ENCODE measurements around the gene C8G.

DNA sequence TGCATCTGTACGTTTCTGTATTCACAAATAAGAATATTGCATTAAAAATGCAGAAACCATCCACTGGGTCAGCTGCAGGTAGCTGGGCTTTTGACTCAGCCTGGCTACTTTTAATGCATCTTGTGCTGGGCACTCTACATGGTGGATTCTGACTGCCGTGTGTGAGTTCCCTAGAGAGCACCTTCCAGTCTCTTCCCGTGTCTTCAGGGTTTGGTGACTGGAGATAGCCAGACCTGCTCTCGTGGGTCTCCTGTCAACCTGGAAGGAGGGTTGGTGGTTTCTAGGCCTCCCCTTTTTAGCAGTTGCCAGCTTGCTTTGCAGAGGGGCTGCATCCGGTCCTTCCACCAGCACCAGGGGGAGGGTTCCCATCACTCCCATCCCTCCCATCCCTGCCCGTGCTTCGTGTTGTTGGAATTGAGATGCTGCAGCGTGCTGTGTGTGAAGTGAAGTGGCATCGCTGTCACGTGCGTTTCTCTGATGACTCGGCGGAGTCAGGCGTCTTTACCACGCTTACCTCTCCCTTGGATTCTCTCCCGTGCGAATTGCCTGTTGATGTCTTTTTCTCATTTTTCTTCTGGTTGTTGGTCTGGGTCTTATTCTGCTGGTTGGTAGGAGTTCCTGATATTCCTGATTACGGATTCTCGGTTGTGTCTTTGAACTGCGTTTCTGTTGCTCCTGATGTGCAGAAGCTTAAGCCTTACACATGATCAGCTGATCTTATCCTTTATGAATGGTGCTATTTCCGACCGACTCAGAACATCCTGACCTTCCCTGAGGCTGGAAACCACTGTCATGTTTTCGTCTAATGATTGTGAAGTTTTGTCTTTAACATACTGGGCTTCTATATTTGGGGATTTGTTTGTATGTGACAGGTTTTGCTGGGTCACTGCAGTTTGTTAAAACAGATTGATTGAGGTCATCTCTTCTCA, 17.4 kb upstream of the C8G start:
- TF ChIP-seq, protein P1, sequence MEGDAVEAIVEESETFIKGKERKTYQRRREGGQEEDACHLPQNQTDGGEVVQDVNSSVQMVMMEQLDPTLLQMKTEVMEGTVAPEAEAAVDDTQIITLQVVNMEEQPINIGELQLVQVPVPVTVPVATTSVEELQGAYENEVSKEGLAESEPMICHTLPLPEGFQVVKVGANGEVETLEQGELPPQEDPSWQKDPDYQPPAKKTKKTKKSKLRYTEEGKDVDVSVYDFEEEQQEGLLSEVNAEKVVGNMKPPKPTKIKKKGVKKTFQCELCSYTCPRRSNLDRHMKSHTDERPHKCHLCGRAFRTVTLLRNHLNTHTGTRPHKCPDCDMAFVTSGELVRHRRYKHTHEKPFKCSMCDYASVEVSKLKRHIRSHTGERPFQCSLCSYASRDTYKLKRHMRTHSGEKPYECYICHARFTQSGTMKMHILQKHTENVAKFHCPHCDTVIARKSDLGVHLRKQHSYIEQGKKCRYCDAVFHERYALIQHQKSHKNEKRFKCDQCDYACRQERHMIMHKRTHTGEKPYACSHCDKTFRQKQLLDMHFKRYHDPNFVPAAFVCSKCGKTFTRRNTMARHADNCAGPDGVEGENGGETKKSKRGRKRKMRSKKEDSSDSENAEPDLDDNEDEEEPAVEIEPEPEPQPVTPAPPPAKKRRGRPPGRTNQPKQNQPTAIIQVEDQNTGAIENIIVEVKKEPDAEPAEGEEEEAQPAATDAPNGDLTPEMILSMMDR (IDR thresholded peaks at IDR 0.05), result no peak
- no peak for TF ChIP-seq EP300 (IDR thresholded peaks at IDR 0.05; ENCODE audit: low read depth)
- TF ChIP-seq POLR2AphosphoS5 (IDR thresholded peaks at IDR 0.05), result no peak
- TF ChIP-seq POLR2A (IDR thresholded peaks at IDR 0.05), result no peak

All from transverse colon (tissue), 4 donors.